ENCODE data around the gene RNF141.

Gene RNF141

GRCh38 chr11:10498426-10499250 is 42.3 kb downstream of the RNF141 start:
- no peak overlapping the region for H3K4me3 ChIP-seq (ENCODE audit: control insufficient read depth, low read depth, low read length)
- TF ChIP-seq CTCF (conservative IDR thresholded peaks at IDR 0.05; ENCODE audit: control insufficient read depth, insufficient read depth, low read depth, low read length): no peak
- no peak for DNase-seq (ENCODE audit: low read depth)

GRCh38 chr11:10498022-10498400 is 43.0 kb downstream of the RNF141 start:
- no peak for TF ChIP-seq CTCF (conservative IDR thresholded peaks at IDR 0.05; ENCODE audit: control insufficient read depth, insufficient read depth, low read depth, low read length)
- DNase-seq (ENCODE audit: low read depth): no peak
- no peak overlapping the region for H3K4me3 ChIP-seq (ENCODE audit: control insufficient read depth, low read depth, low read length)

- DNase-seq (ENCODE audit: low read depth): no peak
- no peak overlapping the region for H3K4me3 ChIP-seq (ENCODE audit: control insufficient read depth, low read depth, low read length)
- TF ChIP-seq CTCF (conservative IDR thresholded peaks at IDR 0.05; ENCODE audit: control insufficient read depth, insufficient read depth, low read depth, low read length): no peak
These were observed 43.5 kb downstream of the RNF141 start for GRCh38 chr11:10497371-10498021.

- DNase-seq (ENCODE audit: low read depth): no peak
- TF ChIP-seq CTCF (conservative IDR thresholded peaks at IDR 0.05; ENCODE audit: control insufficient read depth, insufficient read depth, low read depth, low read length): no peak
- H3K4me3 ChIP-seq (ENCODE audit: control insufficient read depth, low read depth, low read length): no peak overlapping the region
These were observed 44.6 kb downstream of the RNF141 start for GRCh38 chr11:10496296-10496936.

- DNase-seq (ENCODE audit: low read depth): no peak
- no peak for TF ChIP-seq CTCF (conservative IDR thresholded peaks at IDR 0.05; ENCODE audit: control insufficient read depth, insufficient read depth, low read depth, low read length)
- no peak overlapping the region for H3K4me3 ChIP-seq (ENCODE audit: control insufficient read depth, low read depth, low read length)
These were observed 45.6 kb downstream of the RNF141 start for GRCh38 chr11:10495464-10495786.

GRCh38 chr11:10494636-10495463 is 46.1 kb downstream of the RNF141 start:
- DNase-seq (ENCODE audit: low read depth): no peak
- no peak for TF ChIP-seq CTCF (conservative IDR thresholded peaks at IDR 0.05; ENCODE audit: control insufficient read depth, insufficient read depth, low read depth, low read length)
- H3K4me3 ChIP-seq (ENCODE audit: control insufficient read depth, low read depth, low read length): no peak overlapping the region
